Activated effector memory CD4-positive, alpha-beta T cell treated with Interleukin-2 at 50 U/mL for 16 hours (primary cell): ENCODE measurements around the gene C11orf86.
A peak's percentile ranks its signal among the peaks of the same experiment; 100 is the strongest.
"Not testable (repeated sequence)": the region's sequence is repeated elsewhere in the genome, so short reads cannot be mapped to it uniquely, and the experiment has no call there.

Source experiments
- DNase-seq: peaks from one replicate; pipeline ENCODE4 v3.0.0-alpha.2; 2020

C11orf86 gene

GRCh38 chr11:66974724-66975404, at the start of gene C11orf86:
Gene C11orf86 (plus strand): TSS chr11:66975304. CDS start chr11:66975363, 59 bp downstream.
- no peak for DNase-seq

- no peak for DNase-seq
Observed at GRCh38 chr11:66929753-66930152, 45.4 kb upstream of the C11orf86 start.

- no peak for DNase-seq
Observed at GRCh38 chr11:66932543-66932942, 42.6 kb upstream of the C11orf86 start.

- no peak for DNase-seq
Observed at GRCh38 chr11:66933531-66933930, 41.6 kb upstream of the C11orf86 start.

GRCh38 chr11:66934950-66935779, 39.9 kb upstream of the C11orf86 start:
- DNase-seq: no peak

- no peak for DNase-seq
Observed at GRCh38 chr11:66936311-66936711, 38.8 kb upstream of the C11orf86 start.

GRCh38 chr11:66937193-66937733, 37.8 kb upstream of the C11orf86 start:
- DNase-seq: no peak

- no peak for DNase-seq
Observed at GRCh38 chr11:66938582-66939135, 36.4 kb upstream of the C11orf86 start.

- DNase-seq: no peak
Observed at GRCh38 chr11:66950112-66950535, 25.0 kb upstream of the C11orf86 start.

- no peak for DNase-seq
Observed at GRCh38 chr11:66951135-66951534, 24.0 kb upstream of the C11orf86 start.

GRCh38 chr11:66951927-66952337, 23.2 kb upstream of the C11orf86 start:
- no peak for DNase-seq

GRCh38 chr11:66953081-66953833, 21.8 kb upstream of the C11orf86 start:
- no peak for DNase-seq

- no peak for DNase-seq
Observed at GRCh38 chr11:66956689-66957290, 18.3 kb upstream of the C11orf86 start.

- no peak for DNase-seq
Observed at GRCh38 chr11:66957971-66958231, 17.2 kb upstream of the C11orf86 start.

GRCh38 chr11:66958232-66958955, 16.7 kb upstream of the C11orf86 start, which contains the start of gene PC:
Gene PC (minus strand): TSS chr11:66958383. CDS start chr11:66872159, 86,224 bp downstream.
- DNase-seq: peak; percentile 98

- no peak for DNase-seq
Observed at GRCh38 chr11:66958956-66959274, 16.2 kb upstream of the C11orf86 start.

- DNase-seq: not testable (repeated sequence)
Observed at GRCh38 chr11:66961691-66962213, 13.4 kb upstream of the C11orf86 start.

- DNase-seq: no peak
Observed at GRCh38 chr11:66962247-66962646, 12.9 kb upstream of the C11orf86 start.

- DNase-seq: no peak
Observed at GRCh38 chr11:66962801-66963200, 12.3 kb upstream of the C11orf86 start.

GRCh38 chr11:66964495-66964894, 10.6 kb upstream of the C11orf86 start:
- DNase-seq: no peak

- DNase-seq: no peak
Observed at GRCh38 chr11:66966351-66966750, 8.8 kb upstream of the C11orf86 start.
